Esophagus squamous epithelium (tissue), 4 donors: Measurements from ENCODE around the gene CAPZB.

ENCODE experiments used
- POLR2A ChIP-seq, 4 donors: fragments of 450-650 bp; IDR thresholded peaks; one replicate each; pipeline ENCODE4 v1.6.1; 2017; ENCODE audit warnings: antibody characterized with exemption in 4 of 4, mild to moderate bottlenecking in 4 of 4, moderate library complexity in 3 of 4
- TF ChIP-seq, protein P1 (sequence below), 6 experiments: fragments of 450-650 bp in 4 of 6; fragments of 200-600 bp in 2 of 6; sonication (generic) in 2 of 6; IDR thresholded peaks; one replicate each; pipeline ENCODE4 v1.5.1; 2016 to 2019; ENCODE audit warnings: antibody characterized with exemption in 6 of 6, mild to moderate bottlenecking in 4 of 6, moderate library complexity in 4 of 6

DNA sequence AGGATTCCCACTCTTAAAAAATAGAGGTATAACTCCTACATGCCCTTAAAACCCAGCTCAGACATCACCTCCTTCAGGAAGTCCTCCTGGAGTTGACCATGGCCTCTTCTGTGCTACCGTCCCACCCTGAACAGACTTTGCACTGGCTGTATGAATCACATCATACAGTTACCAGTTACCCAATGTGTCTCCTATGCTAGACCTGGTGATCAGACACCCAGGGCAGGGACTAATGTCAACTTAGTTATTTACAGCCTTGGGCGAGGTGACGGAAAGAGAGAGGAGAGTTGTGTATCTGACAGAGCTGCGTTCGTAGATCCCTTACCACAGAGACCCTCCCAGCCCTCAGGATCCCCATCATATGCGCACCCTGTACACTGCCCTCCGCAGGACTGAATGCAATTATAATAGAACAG, 100.6 kb downstream of the CAPZB start:
- TF ChIP-seq, protein P1, sequence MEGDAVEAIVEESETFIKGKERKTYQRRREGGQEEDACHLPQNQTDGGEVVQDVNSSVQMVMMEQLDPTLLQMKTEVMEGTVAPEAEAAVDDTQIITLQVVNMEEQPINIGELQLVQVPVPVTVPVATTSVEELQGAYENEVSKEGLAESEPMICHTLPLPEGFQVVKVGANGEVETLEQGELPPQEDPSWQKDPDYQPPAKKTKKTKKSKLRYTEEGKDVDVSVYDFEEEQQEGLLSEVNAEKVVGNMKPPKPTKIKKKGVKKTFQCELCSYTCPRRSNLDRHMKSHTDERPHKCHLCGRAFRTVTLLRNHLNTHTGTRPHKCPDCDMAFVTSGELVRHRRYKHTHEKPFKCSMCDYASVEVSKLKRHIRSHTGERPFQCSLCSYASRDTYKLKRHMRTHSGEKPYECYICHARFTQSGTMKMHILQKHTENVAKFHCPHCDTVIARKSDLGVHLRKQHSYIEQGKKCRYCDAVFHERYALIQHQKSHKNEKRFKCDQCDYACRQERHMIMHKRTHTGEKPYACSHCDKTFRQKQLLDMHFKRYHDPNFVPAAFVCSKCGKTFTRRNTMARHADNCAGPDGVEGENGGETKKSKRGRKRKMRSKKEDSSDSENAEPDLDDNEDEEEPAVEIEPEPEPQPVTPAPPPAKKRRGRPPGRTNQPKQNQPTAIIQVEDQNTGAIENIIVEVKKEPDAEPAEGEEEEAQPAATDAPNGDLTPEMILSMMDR (IDR thresholded peaks at IDR 0.05): no peak
- no peak for TF ChIP-seq POLR2A (IDR thresholded peaks at IDR 0.05)
